SK-N-MC (cell line): ENCODE results near the gene SEC14L1.
A peak's percentile ranks its signal among the peaks of the same experiment; 100 is the strongest.

Source experiments
- DNase-seq: peaks from one replicate; pipeline ENCODE4 v3.0.0-alpha.2; 2011; ENCODE audit warnings: low read depth, low spot score
- H3K27ac ChIP-seq: fragments of 200-600 bp; sonication (generic); 2 replicates; pipeline ENCODE4 v1.5.1; 2016; ENCODE audit warnings: mixed run types
- H3K36me3 ChIP-seq: fragments of 200-600 bp; sonication (generic); 2 replicates; pipeline ENCODE4 v1.6.1; 2017; ENCODE audit warnings: antibody characterized with exemption, low read length, mixed read lengths; ENCODE audit not compliant: insufficient read depth
- H3K4me3 ChIP-seq: fragments of 200-600 bp; sonication (generic); 2 replicates; pipeline ENCODE4 v1.5.1; 2016
- H3K9ac ChIP-seq: fragments of 200-600 bp; sonication (generic); 2 replicates; pipeline ENCODE4 v1.8.0; 2017; ENCODE audit warnings: mixed run types, mixed read lengths; ENCODE audit not compliant: insufficient read length
- H3K9me3 ChIP-seq: fragments of 200-600 bp; sonication (generic); 2 replicates; pipeline ENCODE4 v1.6.1; 2017; ENCODE audit warnings: low read depth, mild to moderate bottlenecking, antibody characterized with exemption, low read length, moderate library complexity, mixed read lengths
- EZH2 ChIP-seq: fragments of 200-600 bp; sonication (generic); IDR thresholded peaks from one replicate; pipeline ENCODE4 v1.6.1; 2017; ENCODE audit warnings: antibody characterized with exemption
- FOXP2 ChIP-seq: optimal IDR thresholded peaks from 2 replicates; pipeline ENCODE3; 2011; ENCODE audit warnings: mild to moderate bottlenecking, moderate library complexity; ENCODE audit not compliant: insufficient read depth; ENCODE audit errors: extremely low read length, control extremely low read depth
- POLR2AphosphoS5 ChIP-seq: IDR thresholded peaks from 2 replicates; pipeline ENCODE4 v1.6.1; 2012; ENCODE audit warnings: mild to moderate bottlenecking, low read depth, low read length, borderline replicate concordance

The SEC14L1 gene

GRCh38 chr17:77111934-77112296 lies 28.9 kb upstream of the SEC14L1 start:
- DNase-seq = no peak
- Histone ChIP-seq H3K9ac (no peak overlapping the region), H3K4me3 (no peak overlapping the region), H3K9me3 (no peaks in the 10 kb centered on the region), H3K27ac (peak overlapping the region; percentile 77), H3K36me3 (no peaks in the 10 kb centered on the region)
- TF ChIP-seq FOXP2 (no peak), EZH2 (no peak), POLR2AphosphoS5 (no peak)

GRCh38 chr17:77115510-77115909 lies 25.3 kb upstream of the SEC14L1 start:
- Histone ChIP-seq H3K4me3 (no peak overlapping the region), H3K9me3 (no peaks in the 10 kb centered on the region), H3K27ac (no peak overlapping the region), H3K36me3 (no peaks in the 10 kb centered on the region), H3K9ac (no peak overlapping the region)
- no peak for DNase-seq
- TF ChIP-seq EZH2 (no peak), POLR2AphosphoS5 (no peak), FOXP2 (no peak)

- Histone ChIP-seq H3K9ac (no peak overlapping the region), H3K36me3 (no peaks in the 10 kb centered on the region), H3K9me3 (no peaks in the 10 kb centered on the region), H3K27ac (no peak overlapping the region), H3K4me3 (no peak overlapping the region)
- no peak for DNase-seq
- TF ChIP-seq FOXP2 = no peak
- TF ChIP-seq EZH2 = no peak
- TF ChIP-seq POLR2AphosphoS5 = no peak
Measured at GRCh38 chr17:77115947-77116346, 24.8 kb upstream of the SEC14L1 start.

GRCh38 chr17:77116371-77116860 lies 24.4 kb upstream of the SEC14L1 start:
- TF ChIP-seq FOXP2 (no peak), EZH2 (no peak), POLR2AphosphoS5 (no peak)
- H3K36me3 ChIP-seq = no peaks in the 10 kb centered on the region
- H3K9me3 ChIP-seq = no peaks in the 10 kb centered on the region
- DNase-seq = no peak
- H3K4me3 ChIP-seq = no peak overlapping the region
- no peak overlapping the region for H3K9ac ChIP-seq
- no peak overlapping the region for H3K27ac ChIP-seq

GRCh38 chr17:77117415-77117814 lies 23.4 kb upstream of the SEC14L1 start:
- H3K4me3 ChIP-seq = no peak overlapping the region
- no peak for DNase-seq
- TF ChIP-seq FOXP2 = no peak
- TF ChIP-seq EZH2 = no peak
- no peak for TF ChIP-seq POLR2AphosphoS5
- no peak overlapping the region for H3K27ac ChIP-seq
- H3K9me3 ChIP-seq = no peaks in the 10 kb centered on the region
- H3K9ac ChIP-seq = no peak overlapping the region
- H3K36me3 ChIP-seq = no peaks in the 10 kb centered on the region

GRCh38 chr17:77118251-77118928 lies 22.4 kb upstream of the SEC14L1 start:
- TF ChIP-seq FOXP2 = no peak
- Histone ChIP-seq H3K36me3 (no peaks in the 10 kb centered on the region), H3K4me3 (no peak overlapping the region), H3K9me3 (no peaks in the 10 kb centered on the region), H3K27ac (no peak overlapping the region), H3K9ac (no peak overlapping the region)
- no peak for DNase-seq

- no peak for DNase-seq
- no peaks in the 10 kb centered on the region for H3K9me3 ChIP-seq
- TF ChIP-seq POLR2AphosphoS5 (no peak), EZH2 (no peak)
- no peaks in the 10 kb centered on the region for H3K36me3 ChIP-seq
- no peak overlapping the region for H3K4me3 ChIP-seq
- H3K9ac ChIP-seq = no peak overlapping the region
- H3K27ac ChIP-seq = no peak overlapping the region
Measured at GRCh38 chr17:77119668-77120301, 21.0 kb upstream of the SEC14L1 start.

GRCh38 chr17:77120868-77121267 lies 19.9 kb upstream of the SEC14L1 start:
- TF ChIP-seq POLR2AphosphoS5 = no peak
- TF ChIP-seq EZH2 = no peak
- TF ChIP-seq FOXP2 = no peak
- Histone ChIP-seq H3K9ac (no peak overlapping the region), H3K27ac (no peak overlapping the region), H3K9me3 (no peaks in the 10 kb centered on the region), H3K4me3 (no peak overlapping the region), H3K36me3 (no peaks in the 10 kb centered on the region)
- DNase-seq = no peak

GRCh38 chr17:77124192-77124889 lies 16.4 kb upstream of the SEC14L1 start:
- no peaks in the 10 kb centered on the region for H3K36me3 ChIP-seq
- no peak overlapping the region for H3K27ac ChIP-seq
- no peak for DNase-seq
- no peaks in the 10 kb centered on the region for H3K9me3 ChIP-seq
- no peak overlapping the region for H3K4me3 ChIP-seq
- TF ChIP-seq POLR2AphosphoS5 = no peak
- TF ChIP-seq FOXP2 = no peak
- no peak for TF ChIP-seq EZH2
- H3K9ac ChIP-seq = no peak overlapping the region
